GM19324 (cell line): Measurements from ENCODE around the gene TNIK.

ENCODE experiments used
- ATAC-seq: cut with Tn5 transposase; IDR thresholded peaks from one replicate; pipeline ENCODE4 v1.9.1; 2021; ENCODE audit warnings: mild to moderate bottlenecking, moderate library complexity; ENCODE audit not compliant: unreplicated experiment, low FRiP score

TNIK gene

GRCh38 chr3:171159024-171159821 is 301.0 kb downstream of the TNIK start:
- ATAC-seq = no peak

- no peak for ATAC-seq
Observed at GRCh38 chr3:171157980-171158379, 302.2 kb downstream of the TNIK start.

GRCh38 chr3:171157286-171157685 is 302.9 kb downstream of the TNIK start:
- ATAC-seq = no peak

GRCh38 chr3:171156401-171157010 is 303.7 kb downstream of the TNIK start:
- no peak for ATAC-seq

GRCh38 chr3:171155122-171155700 is 305.0 kb downstream of the TNIK start:
- no peak for ATAC-seq

- ATAC-seq = no peak
Observed at GRCh38 chr3:171150945-171151344, 309.3 kb downstream of the TNIK start.

- ATAC-seq = no peak
Observed at GRCh38 chr3:171149526-171150116, 310.6 kb downstream of the TNIK start.

GRCh38 chr3:171145798-171146197 is 314.4 kb downstream of the TNIK start:
- ATAC-seq = no peak

GRCh38 chr3:171142985-171143384 is 317.2 kb downstream of the TNIK start:
- no peak for ATAC-seq

GRCh38 chr3:171140246-171140645 is 320.0 kb downstream of the TNIK start:
- ATAC-seq = no peak

GRCh38 chr3:171138027-171138426 is 322.2 kb downstream of the TNIK start:
- ATAC-seq = no peak

GRCh38 chr3:171135549-171135948 is 324.7 kb downstream of the TNIK start:
- ATAC-seq = no peak

- no peak for ATAC-seq
Observed at GRCh38 chr3:171133796-171134569, 326.2 kb downstream of the TNIK start.

- no peak for ATAC-seq
Observed at GRCh38 chr3:171133337-171133736, 326.9 kb downstream of the TNIK start.

GRCh38 chr3:171132873-171133272 is 327.3 kb downstream of the TNIK start:
- ATAC-seq = no peak

- no peak for ATAC-seq
Observed at GRCh38 chr3:171129827-171130226, 330.4 kb downstream of the TNIK start.

GRCh38 chr3:171127611-171128010 is 332.6 kb downstream of the TNIK start:
- no peak for ATAC-seq

- ATAC-seq = no peak
Observed at GRCh38 chr3:171126478-171127209, 333.6 kb downstream of the TNIK start.

- no peak for ATAC-seq
Observed at GRCh38 chr3:171125010-171125409, 335.2 kb downstream of the TNIK start.

GRCh38 chr3:171123915-171124314 is 336.3 kb downstream of the TNIK start:
- no peak for ATAC-seq
